Gastrocnemius medialis (tissue), 4 donors: ENCODE measurements around the gene PROZ. TPM values are rescaled to one million over a fixed set of nuclear protein-coding genes. Genes with fewer than 3 reads are reported as not detected.

Experiments
- ATAC-seq, 2 donors: fragments of 150-250 bp; one replicate each; pipeline ENCODE4 v1.9.1; 2016
- DNase-seq, 2 donors: peaks; one replicate each; pipeline ENCODE4 v3.0.0-alpha.2; 2019
- H3K27ac ChIP-seq, 4 donors: fragments of 200-600 bp; sonication (generic); 1 replicate in 1 of 4; 2 replicates in 3 of 4; pipeline ENCODE4 v1.5.1; 2016 to 2018; ENCODE audit warnings: mild to moderate bottlenecking in 2 of 4, moderate library complexity in 1 of 4
- H3K27me3 ChIP-seq, 3 donors: fragments of 200-600 bp; sonication (generic) in 2 of 3; 1 replicate in 1 of 3; 2 replicates in 2 of 3; pipeline versions ENCODE4 v1.5.1 to v1.6.0; 2016 to 2019; ENCODE audit warnings: mild to moderate bottlenecking in 1 of 3, moderate library complexity in 1 of 3
- H3K36me3 ChIP-seq, 2 donors: fragments of 200-600 bp; sonication (generic) in 1 of 2; one replicate each; pipeline ENCODE4 v1.5.1; 2017 to 2018
- H3K4me1 ChIP-seq, 2 donors: fragments of 200-600 bp; sonication (generic) in 1 of 2; one replicate each; pipeline ENCODE4 v1.5.1; 2016 to 2017; ENCODE audit warnings: mild to moderate bottlenecking in 2 of 2
- H3K4me3 ChIP-seq, 4 donors: fragments of 200-600 bp; sonication (generic) in 3 of 4; 1 replicate in 1 of 4; 2 replicates in 3 of 4; pipeline ENCODE4 v1.5.1; 2016 to 2019; ENCODE audit warnings: mild to moderate bottlenecking in 2 of 4
- H3K9me3 ChIP-seq, 3 donors: fragments of 200-600 bp; sonication (generic) in 2 of 3; 1 replicate in 1 of 3; 2 replicates in 2 of 3; pipeline ENCODE4 v1.5.1; 2016 to 2019
- POLR2A ChIP-seq, 2 donors: fragments of 450-650 bp; IDR thresholded peaks; one replicate each; pipeline ENCODE4 v1.6.1; 2017; ENCODE audit warnings: antibody characterized with exemption in 2 of 2, mild to moderate bottlenecking in 2 of 2, moderate library complexity in 2 of 2
- in situ Hi-C, 4 donors: fragments of 200-750 bp; cut with MboI; loops; one replicate each; pipeline versions ENCODE4 v1.15.0 to v1.8.0; 2017; ENCODE audit warnings: low sequenced_read_pairs in 4 of 4
- intact Hi-C: fragments of 100-400 bp; cut with DNase I; formaldehyde crosslinking; loops from one replicate; pipeline ENCODE4 v1.15.1; 2023; ENCODE audit warnings: low total_unique reads
- total RNA-seq, 4 donors: library from RNA; depleted of rRNA; stranded (reverse); fragments of >200 nt; gene quantifications; one replicate each; pipeline versions ENCODE4 v1.1.0 to v1.2.3, GENCODE V29; 2016
- TF ChIP-seq, protein P1 (sequence below), 5 experiments: fragments of 450-650 bp in 3 of 5; fragments of 200-600 bp in 2 of 5; sonication (generic) in 2 of 5; IDR thresholded peaks in 4 of 5; conservative IDR thresholded peaks in 1 of 5; 1 replicate in 4 of 5; 2 replicates in 1 of 5; pipeline ENCODE4 v1.5.1; 2016 to 2019; ENCODE audit warnings: antibody characterized with exemption in 5 of 5, mild to moderate bottlenecking in 3 of 5, moderate library complexity in 3 of 5

PROZ gene
- total RNA-seq, 4 donors from 2014 or later, result not detected

- Histone ChIP-seq H3K27me3 (no peaks in the 10 kb centered on the region), H3K9me3 (no peaks in the 10 kb centered on the region), H3K27ac (no peak overlapping the region), H3K4me3 (no peak overlapping the region), H3K36me3 (no peaks in the 10 kb centered on the region), H3K4me1 (no peaks in the 10 kb centered on the region)
- ATAC-seq (no peak), DNase-seq (no peak)
- TF ChIP-seq, protein P1, sequence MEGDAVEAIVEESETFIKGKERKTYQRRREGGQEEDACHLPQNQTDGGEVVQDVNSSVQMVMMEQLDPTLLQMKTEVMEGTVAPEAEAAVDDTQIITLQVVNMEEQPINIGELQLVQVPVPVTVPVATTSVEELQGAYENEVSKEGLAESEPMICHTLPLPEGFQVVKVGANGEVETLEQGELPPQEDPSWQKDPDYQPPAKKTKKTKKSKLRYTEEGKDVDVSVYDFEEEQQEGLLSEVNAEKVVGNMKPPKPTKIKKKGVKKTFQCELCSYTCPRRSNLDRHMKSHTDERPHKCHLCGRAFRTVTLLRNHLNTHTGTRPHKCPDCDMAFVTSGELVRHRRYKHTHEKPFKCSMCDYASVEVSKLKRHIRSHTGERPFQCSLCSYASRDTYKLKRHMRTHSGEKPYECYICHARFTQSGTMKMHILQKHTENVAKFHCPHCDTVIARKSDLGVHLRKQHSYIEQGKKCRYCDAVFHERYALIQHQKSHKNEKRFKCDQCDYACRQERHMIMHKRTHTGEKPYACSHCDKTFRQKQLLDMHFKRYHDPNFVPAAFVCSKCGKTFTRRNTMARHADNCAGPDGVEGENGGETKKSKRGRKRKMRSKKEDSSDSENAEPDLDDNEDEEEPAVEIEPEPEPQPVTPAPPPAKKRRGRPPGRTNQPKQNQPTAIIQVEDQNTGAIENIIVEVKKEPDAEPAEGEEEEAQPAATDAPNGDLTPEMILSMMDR (IDR thresholded peaks at IDR 0.05 in 4 of 5, conservative IDR thresholded peaks at IDR 0.05 in 1 of 5), result no peak
- no peak for TF ChIP-seq POLR2A (IDR thresholded peaks at IDR 0.05)
- in situ Hi-C loops, result no loop called here
- intact Hi-C loops, result no loop called here
These were observed 18.9 kb upstream of the PROZ start for GRCh38 chr13:113139577-113139976.

- TF ChIP-seq, protein P1 (IDR thresholded peaks at IDR 0.05 in 4 of 5, conservative IDR thresholded peaks at IDR 0.05 in 1 of 5), result no peak
- no peak for TF ChIP-seq POLR2A (IDR thresholded peaks at IDR 0.05)
- ATAC-seq, result no peak
- Histone ChIP-seq H3K4me1 (no peaks in the 10 kb centered on the region), H3K27me3 (no peaks in the 10 kb centered on the region), H3K27ac (no peak overlapping the region), H3K36me3 (no peaks in the 10 kb centered on the region), H3K4me3 (no peak overlapping the region), H3K9me3 (no peaks in the 10 kb centered on the region)
- no peak for DNase-seq
- intact Hi-C loops, result no loop called here
- in situ Hi-C loops, result no loop called here
These were observed 17.5 kb upstream of the PROZ start for GRCh38 chr13:113140677-113141600.

GRCh38 chr13:113141601-113141970 is 16.9 kb upstream of the PROZ start:
- H3K4me3 ChIP-seq, result no peak overlapping the region
- no peak for ATAC-seq
- no peaks in the 10 kb centered on the region for H3K36me3 ChIP-seq
- H3K27me3 ChIP-seq, result no peaks in the 10 kb centered on the region
- in situ Hi-C loops, result no loop called here
- DNase-seq, result no peak
- intact Hi-C loops, result no loop called here
- TF ChIP-seq, protein P1 (IDR thresholded peaks at IDR 0.05 in 4 of 5, conservative IDR thresholded peaks at IDR 0.05 in 1 of 5), result no peak
- TF ChIP-seq POLR2A (IDR thresholded peaks at IDR 0.05), result no peak
- H3K4me1 ChIP-seq, result no peaks in the 10 kb centered on the region
- H3K27ac ChIP-seq, result no peak overlapping the region
- no peaks in the 10 kb centered on the region for H3K9me3 ChIP-seq

GRCh38 chr13:113142876-113143275 is 15.6 kb upstream of the PROZ start:
- TF ChIP-seq, protein P1 (IDR thresholded peaks at IDR 0.05 in 4 of 5, conservative IDR thresholded peaks at IDR 0.05 in 1 of 5), result no peak
- no peak for TF ChIP-seq POLR2A (IDR thresholded peaks at IDR 0.05)
- intact Hi-C loops, result no loop called here
- Histone ChIP-seq H3K36me3 (no peaks in the 10 kb centered on the region), H3K4me3 (no peak overlapping the region), H3K27me3 (no peaks in the 10 kb centered on the region), H3K4me1 (no peaks in the 10 kb centered on the region), H3K27ac (no peak overlapping the region), H3K9me3 (no peaks in the 10 kb centered on the region)
- in situ Hi-C loops, result no loop called here
- no peak for DNase-seq
- no peak for ATAC-seq
